Measurements from ENCODE around the gene CMTM3.

CMTM3 gene

GRCh38 chr16:66590322-66590721, 14.2 kb upstream of the CMTM3 start:
- no peak for DNase-seq (ENCODE audit: low read depth in 1 of 2, low spot score in 1 of 2)
- Histone ChIP-seq H3K4me3 (replicated peaks; ENCODE audit: insufficient read depth, low read length) (no peak overlapping the region), H3K27me3 (ENCODE audit: insufficient read depth, poor library complexity, severe bottlenecking) (no peaks in the 10 kb centered on the region), H3K27ac (replicated peaks) (no peak overlapping the region)
- TF ChIP-seq GABPA (IDR thresholded peaks at IDR 0.05; ENCODE audit: low read depth) (no peak), POLR2AphosphoS5 (IDR thresholded peaks at IDR 0.05; ENCODE audit: low read depth) (no peak)

- H3K27ac ChIP-seq (replicated peaks): no peak overlapping the region
- H3K4me3 ChIP-seq (replicated peaks; ENCODE audit: insufficient read depth, low read length): no peak overlapping the region
- no peaks in the 10 kb centered on the region for H3K27me3 ChIP-seq (ENCODE audit: insufficient read depth, poor library complexity, severe bottlenecking)
- no peak for DNase-seq (ENCODE audit: low read depth in 1 of 2, low spot score in 1 of 2)
- TF ChIP-seq SPI1 (IDR thresholded peaks at IDR 0.05; ENCODE audit: borderline replicate concordance, low read depth) (no peak), REST (IDR thresholded peaks at IDR 0.05; ENCODE audit: insufficient replicate concordance, low read depth) (no peak), GABPA (IDR thresholded peaks at IDR 0.05; ENCODE audit: low read depth) (no peak)
These were observed 13.5 kb upstream of the CMTM3 start for GRCh38 chr16:66591018-66591417.

GRCh38 chr16:66592241-66592640, 12.3 kb upstream of the CMTM3 start:
- DNase-seq (ENCODE audit: low read depth in 1 of 2, low spot score in 1 of 2): no peak
- no peak overlapping the region for H3K4me3 ChIP-seq (replicated peaks; ENCODE audit: insufficient read depth, low read length)
- H3K27ac ChIP-seq (replicated peaks): no peak overlapping the region
- H3K27me3 ChIP-seq (ENCODE audit: insufficient read depth, poor library complexity, severe bottlenecking): no peaks in the 10 kb centered on the region
- TF ChIP-seq REST (IDR thresholded peaks at IDR 0.05; ENCODE audit: insufficient replicate concordance, low read depth) (no peak), POLR2AphosphoS5 (IDR thresholded peaks at IDR 0.05; ENCODE audit: low read depth) (no peak), CTCF (IDR thresholded peaks at IDR 0.05; ENCODE audit: insufficient read depth, low read length) (no peak), SPI1 (IDR thresholded peaks at IDR 0.05; ENCODE audit: borderline replicate concordance, low read depth) (no peak), GABPA (IDR thresholded peaks at IDR 0.05; ENCODE audit: low read depth) (no peak)

- no peak for DNase-seq (ENCODE audit: low read depth in 1 of 2, low spot score in 1 of 2)
- no peak for TF ChIP-seq REST (IDR thresholded peaks at IDR 0.05; ENCODE audit: insufficient replicate concordance, low read depth)
- no peak for TF ChIP-seq CTCF (IDR thresholded peaks at IDR 0.05; ENCODE audit: insufficient read depth, low read length)
- no peak for TF ChIP-seq GABPA (IDR thresholded peaks at IDR 0.05; ENCODE audit: low read depth)
- TF ChIP-seq POLR2AphosphoS5 (IDR thresholded peaks at IDR 0.05; ENCODE audit: low read depth): no peak
- no peak for TF ChIP-seq SPI1 (IDR thresholded peaks at IDR 0.05; ENCODE audit: borderline replicate concordance, low read depth)
These were observed 11.7 kb upstream of the CMTM3 start for GRCh38 chr16:66592814-66593213.

More at GRCh38 chr16:66592814-66593213, 11.7 kb upstream of the CMTM3 start:
- no peak overlapping the region for H3K4me3 ChIP-seq (replicated peaks; ENCODE audit: insufficient read depth, low read length)
- no peak overlapping the region for H3K27ac ChIP-seq (replicated peaks)
- H3K27me3 ChIP-seq (ENCODE audit: insufficient read depth, poor library complexity, severe bottlenecking): no peaks in the 10 kb centered on the region

Data from HL-60 (cell line).